Smooth muscle cell (in vitro differentiated cells): ENCODE data around the gene TRAPPC12. TPM values are rescaled to one million over a fixed set of nuclear protein-coding genes. Genes with fewer than 3 reads are reported as not detected.

Experiments used
- DNase-seq: peaks from one replicate; lab custom pipeline; 2025; ENCODE audit not compliant: unreplicated experiment; lab: John Stamatoyannopoulos, UW
- H2AFZ ChIP-seq: fragments of 200-600 bp; sonication (generic); 2 replicates; pipeline ENCODE4 v1.6.0; 2016; ENCODE audit warnings: antibody characterized with exemption, low read depth, mild to moderate bottlenecking
- H3F3A ChIP-seq: fragments of 200-600 bp; sonication (generic); 2 replicates; pipeline ENCODE4 v1.6.0; 2017; ENCODE audit warnings: antibody characterized with exemption, low read depth
- H3K27ac ChIP-seq: fragments of 200-600 bp; sonication (generic); 2 replicates; pipeline ENCODE4 v1.5.1; 2016; ENCODE audit warnings: low read depth, mild to moderate bottlenecking
- H3K27me3 ChIP-seq: fragments of 200-600 bp; sonication (generic); 2 replicates; pipeline ENCODE4 v1.6.1; 2016; ENCODE audit warnings: low read depth, mild to moderate bottlenecking
- H3K36me3 ChIP-seq: fragments of 200-600 bp; sonication (generic); 2 replicates; pipeline ENCODE4 v1.5.1; 2016; ENCODE audit warnings: low read depth
- H3K4me1 ChIP-seq: fragments of 200-600 bp; sonication (generic); 2 replicates; pipeline ENCODE4 v1.5.1; 2016; ENCODE audit warnings: low read depth
- H3K4me2 ChIP-seq: fragments of 200-600 bp; sonication (generic); 2 replicates; pipeline ENCODE4 v1.6.0; 2016; ENCODE audit warnings: mild to moderate bottlenecking
- H3K4me3 ChIP-seq: fragments of 200-600 bp; sonication (generic); 2 replicates; pipeline ENCODE4 v1.5.1; 2016; ENCODE audit warnings: mild to moderate bottlenecking
- H3K79me2 ChIP-seq: fragments of 200-600 bp; sonication (generic); 2 replicates; pipeline ENCODE4 v1.6.0; 2016; ENCODE audit warnings: low read depth, mild to moderate bottlenecking
- H3K9ac ChIP-seq: fragments of 200-600 bp; sonication (generic); 2 replicates; pipeline ENCODE4 v1.6.0; 2016; ENCODE audit warnings: low read depth
- H3K9me3 ChIP-seq: fragments of 200-600 bp; sonication (generic); replicated peaks from 2 replicates; pipeline ENCODE4 v1.5.1; 2016; ENCODE audit warnings: low read depth
- H4K20me1 ChIP-seq: fragments of 200-600 bp; sonication (generic); 2 replicates; pipeline ENCODE4 v1.6.0; 2016; ENCODE audit warnings: low read depth
- WGBS: methylation state at CpG from one replicate; pipeline ENCODE4 v1.1.7; 2016; ENCODE audit warnings: low lambda C conversion rate; 5-methylcytosine and 5-hydroxymethylcytosine counted together
- polyA plus RNA-seq: library from polyadenylated mRNA; unstranded; fragments of >200 nt; fragmentation: Nextera tagmentation; extraction: Ambion mirVana; gene quantifications from 2 replicates; pipeline ENCODE4 v1.2.1, GENCODE V29; 2016
- total RNA-seq: library from RNA; depleted of rRNA; stranded (reverse); fragments of >200 nt; gene quantifications from 2 replicates; pipeline ENCODE4 v1.2.3, GENCODE V29; 2014
- TF ChIP-seq, protein P1 (sequence below): fragments of 200-600 bp; sonication (generic); IDR thresholded peaks from 2 replicates; pipeline ENCODE4 v1.5.1; 2017; ENCODE audit warnings: borderline replicate concordance, mild to moderate bottlenecking, antibody characterized with exemption; ENCODE audit not compliant: insufficient read depth, poor library complexity, severe bottlenecking

TRAPPC12 gene
- total and polyA plus RNA-seq, 2 experiments from 2014 or later: 26.0 to 55.4 TPM

DNA sequence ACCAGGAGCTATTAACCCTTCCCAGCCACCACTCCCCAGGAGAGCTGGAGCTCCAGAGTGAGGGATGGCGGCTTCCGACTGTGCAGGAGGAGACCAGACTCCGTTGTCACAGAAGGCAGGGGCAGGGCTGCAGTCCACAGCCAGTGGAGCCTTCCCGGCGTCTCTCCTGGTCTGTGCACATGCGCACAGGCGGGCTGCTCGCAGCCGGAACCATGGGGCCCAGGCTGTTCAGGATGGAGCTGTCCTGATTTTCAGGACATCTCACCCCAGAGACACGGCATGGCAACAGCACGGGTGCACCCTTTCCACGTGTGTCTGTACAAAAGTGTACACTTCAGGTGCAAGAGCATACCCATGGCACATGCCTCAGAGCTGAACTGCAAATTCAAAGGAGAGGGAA lies 30.7 kb upstream of the TRAPPC12 start:
- H3K4me1 ChIP-seq: no peaks in the 10 kb centered on the region
- H4K20me1 ChIP-seq: no peaks in the 10 kb centered on the region
- no peaks in the 10 kb centered on the region for H3K9me3 ChIP-seq
- peaks cover 3% of the 10 kb centered on the region for H3K36me3 ChIP-seq
- H3K27ac ChIP-seq: no peak overlapping the region
- H3K4me3 ChIP-seq: no peak overlapping the region
- no peak overlapping the region for H2AFZ ChIP-seq
- no peak overlapping the region for H3K4me2 ChIP-seq
- TF ChIP-seq, protein P1, sequence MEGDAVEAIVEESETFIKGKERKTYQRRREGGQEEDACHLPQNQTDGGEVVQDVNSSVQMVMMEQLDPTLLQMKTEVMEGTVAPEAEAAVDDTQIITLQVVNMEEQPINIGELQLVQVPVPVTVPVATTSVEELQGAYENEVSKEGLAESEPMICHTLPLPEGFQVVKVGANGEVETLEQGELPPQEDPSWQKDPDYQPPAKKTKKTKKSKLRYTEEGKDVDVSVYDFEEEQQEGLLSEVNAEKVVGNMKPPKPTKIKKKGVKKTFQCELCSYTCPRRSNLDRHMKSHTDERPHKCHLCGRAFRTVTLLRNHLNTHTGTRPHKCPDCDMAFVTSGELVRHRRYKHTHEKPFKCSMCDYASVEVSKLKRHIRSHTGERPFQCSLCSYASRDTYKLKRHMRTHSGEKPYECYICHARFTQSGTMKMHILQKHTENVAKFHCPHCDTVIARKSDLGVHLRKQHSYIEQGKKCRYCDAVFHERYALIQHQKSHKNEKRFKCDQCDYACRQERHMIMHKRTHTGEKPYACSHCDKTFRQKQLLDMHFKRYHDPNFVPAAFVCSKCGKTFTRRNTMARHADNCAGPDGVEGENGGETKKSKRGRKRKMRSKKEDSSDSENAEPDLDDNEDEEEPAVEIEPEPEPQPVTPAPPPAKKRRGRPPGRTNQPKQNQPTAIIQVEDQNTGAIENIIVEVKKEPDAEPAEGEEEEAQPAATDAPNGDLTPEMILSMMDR: no peak
- H3K9ac ChIP-seq: no peak overlapping the region
- no peak for DNase-seq
- no peaks in the 10 kb centered on the region for H3K27me3 ChIP-seq
- no peaks in the 10 kb centered on the region for H3F3A ChIP-seq
- 94% methylated on average over 12 of the region's 12 CpGs for WGBS
- no peaks in the 10 kb centered on the region for H3K79me2 ChIP-seq

DNA sequence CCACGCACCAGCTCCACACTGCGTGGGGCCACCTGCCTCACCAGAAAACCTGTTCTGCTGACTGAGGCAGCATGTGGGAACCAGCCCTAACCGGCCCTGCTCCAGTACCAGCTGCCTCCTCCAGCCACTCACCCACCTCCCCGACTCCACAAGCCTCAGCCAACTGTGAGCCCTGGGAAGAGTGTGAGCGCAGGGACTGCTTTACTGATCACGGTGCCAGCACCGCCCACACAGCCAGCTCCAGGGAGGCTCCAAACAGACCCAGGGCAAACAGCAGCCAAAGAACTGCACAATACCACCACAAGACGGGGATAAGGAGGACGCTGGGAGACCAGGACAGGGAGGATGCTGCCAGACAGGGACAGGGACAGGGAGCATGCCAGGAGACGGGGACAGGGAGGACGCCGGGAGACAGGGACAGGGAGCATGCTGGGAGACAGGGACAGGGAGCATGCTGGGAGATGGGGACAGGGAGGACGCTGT lies 30.2 kb upstream of the TRAPPC12 start:
- no peak overlapping the region for H2AFZ ChIP-seq
- WGBS: 89% methylated on average over 13 of the region's 13 CpGs

DNA sequence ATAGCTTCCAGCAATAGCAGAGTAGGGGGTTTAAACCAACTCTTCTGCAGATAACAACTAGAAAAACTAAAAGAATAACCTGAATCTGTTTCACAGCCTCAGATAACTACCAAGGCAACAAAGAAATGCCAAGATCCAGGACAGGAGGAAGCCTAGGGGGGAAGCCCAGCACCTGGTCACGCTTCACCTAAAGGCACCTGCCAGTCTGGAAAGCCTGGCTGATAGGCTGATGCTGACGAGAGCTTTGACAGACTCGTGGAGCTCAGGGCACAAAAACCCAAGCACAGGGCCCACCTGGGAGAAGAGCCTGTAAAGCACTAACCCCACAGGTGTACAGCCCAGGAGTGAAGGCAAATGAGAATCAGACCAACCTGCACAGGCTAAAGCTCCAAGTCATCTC lies 24.5 kb upstream of the TRAPPC12 start:
- Histone ChIP-seq H4K20me1 (peaks cover 26% of the 10 kb centered on the region), H3K27ac (no peak overlapping the region), H3K4me3 (no peak overlapping the region), H3K9me3 (no peaks in the 10 kb centered on the region), H3F3A (no peaks in the 10 kb centered on the region), H3K9ac (no peak overlapping the region), H3K27me3 (no peaks in the 10 kb centered on the region), H3K36me3 (peaks cover 3% of the 10 kb centered on the region), H3K4me1 (no peaks in the 10 kb centered on the region), H2AFZ (no peak overlapping the region), H3K79me2 (no peaks in the 10 kb centered on the region), H3K4me2 (no peak overlapping the region)
- TF ChIP-seq, protein P1: no peak
- DNase-seq: no peak
- 97% methylated on average over 3 of the region's 3 CpGs for WGBS

More for the DNA sequence above, 30.2 kb upstream of the TRAPPC12 start:
- Histone ChIP-seq H3K27ac (no peak overlapping the region), H3K27me3 (no peaks in the 10 kb centered on the region), H3K9ac (no peak overlapping the region), H3K4me1 (no peaks in the 10 kb centered on the region), H3F3A (no peaks in the 10 kb centered on the region), H3K9me3 (no peaks in the 10 kb centered on the region), H3K4me2 (no peak overlapping the region), H4K20me1 (no peaks in the 10 kb centered on the region), H3K36me3 (peaks cover 3% of the 10 kb centered on the region), H3K79me2 (no peaks in the 10 kb centered on the region), H3K4me3 (no peak overlapping the region)
- no peak for DNase-seq
- TF ChIP-seq, protein P1: no peak

DNA sequence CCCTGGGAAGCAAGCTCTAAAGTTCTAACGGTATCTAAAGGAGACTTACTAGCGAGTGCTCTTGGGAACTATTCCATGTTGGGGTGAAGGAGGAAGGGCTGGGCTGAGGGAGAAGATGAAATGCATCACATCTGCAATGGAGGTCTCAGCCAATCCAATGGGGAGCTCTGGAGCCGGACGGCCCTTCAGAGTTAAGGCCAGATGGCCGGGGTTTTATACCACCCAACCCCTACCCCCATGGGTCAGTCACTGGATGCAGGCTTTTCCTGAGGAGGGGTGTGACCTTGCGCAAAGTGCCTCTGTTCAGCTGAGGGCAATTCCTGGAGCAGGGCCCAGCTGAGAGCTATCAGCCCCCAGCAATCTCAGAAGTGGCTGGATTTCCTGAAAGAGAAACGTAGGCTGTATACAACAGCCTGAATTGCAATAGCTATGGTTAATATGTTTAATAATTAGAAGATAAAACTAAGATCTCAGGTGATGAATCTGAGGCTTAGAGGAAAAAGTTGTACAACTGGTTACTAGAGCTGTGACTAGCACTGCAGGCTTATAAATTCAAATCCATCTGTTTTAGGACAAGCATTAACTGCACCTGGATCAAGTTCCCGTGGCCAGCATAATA lies 23.4 kb upstream of the TRAPPC12 start:
- Histone ChIP-seq H4K20me1 (peaks cover 35% of the 10 kb centered on the region), H3F3A (no peaks in the 10 kb centered on the region), H3K4me1 (no peaks in the 10 kb centered on the region), H3K36me3 (peaks cover 3% of the 10 kb centered on the region), H3K4me3 (no peak overlapping the region), H3K27me3 (no peaks in the 10 kb centered on the region), H2AFZ (no peak overlapping the region), H3K9ac (no peak overlapping the region), H3K4me2 (no peak overlapping the region), H3K79me2 (no peaks in the 10 kb centered on the region), H3K9me3 (no peaks in the 10 kb centered on the region), H3K27ac (no peak overlapping the region)
- no peak for DNase-seq
- WGBS: 95% methylated on average over 8 of the region's 8 CpGs
- TF ChIP-seq, protein P1: no peak
